NB4 (cell line): ENCODE results near the gene IRAK4.
A peak's percentile ranks its signal among the peaks of the same experiment; 100 is the strongest.

Experiments used
- CTCF ChIP-seq: IDR thresholded peaks from one replicate; pipeline ENCODE4 v1.5.1; 2012; ENCODE audit warnings: low read depth, low read length
- MYC ChIP-seq: IDR thresholded peaks from 2 replicates; pipeline ENCODE4 v1.6.1; 2011; ENCODE audit warnings: low read depth, low read length
- POLR2A ChIP-seq: IDR thresholded peaks from 2 replicates; pipeline ENCODE4 v1.6.1; 2011; ENCODE audit warnings: mild to moderate bottlenecking; ENCODE audit not compliant: insufficient read length; ENCODE audit errors: extremely low read depth
- TF ChIP-seq, protein P1 (sequence below): IDR thresholded peaks from 2 replicates; pipeline ENCODE4 v1.6.1; 2011; ENCODE audit warnings: low read depth, low read length

GRCh38 chr12:43758728-43759563 lies at the start of gene IRAK4, which contains the start of gene PUS7L:
- peak; percentile 29 for TF ChIP-seq CTCF
- TF ChIP-seq MYC = peak; percentile 87
- TF ChIP-seq, protein P1, sequence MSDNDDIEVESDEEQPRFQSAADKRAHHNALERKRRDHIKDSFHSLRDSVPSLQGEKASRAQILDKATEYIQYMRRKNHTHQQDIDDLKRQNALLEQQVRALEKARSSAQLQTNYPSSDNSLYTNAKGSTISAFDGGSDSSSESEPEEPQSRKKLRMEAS = peak; percentile 75
- TF ChIP-seq POLR2A = peak; percentile 90
